ENCODE data around the gene MORF4L2. TPM values are rescaled to one million over a fixed set of nuclear protein-coding genes. Genes with fewer than 3 reads are reported as not detected.

Gene MORF4L2
- total RNA-seq, 5 donors from 2014 or later (not counting 1 experiment from before 2014, with no cell fraction given): 72.4 to 152 (median 86.9) TPM

- Mint-ChIP-seq H3K36me3 (no peaks in the 10 kb centered on the region), H3K27ac (no peak overlapping the region), H3K4me1 (peaks cover 0 to 7% (median 0%) of the 10 kb centered on the region in 3 donors), H3K9me3 (no peaks in the 10 kb centered on the region), H3K4me3 (no peak overlapping the region), H3K27me3 (peaks cover 3 to 29% of the 10 kb centered on the region in 2 donors)
- no peaks in the 10 kb centered on the region for H3K36me3 ChIP-seq (ENCODE audit: control insufficient read depth in 2 of 2, extremely low read depth in 1 of 2, insufficient read depth in 1 of 2, low read length in 1 of 2)
- no peaks in the 10 kb centered on the region for H3K4me1 ChIP-seq (ENCODE audit: control insufficient read depth in 1 of 2, extremely low read depth in 1 of 2, insufficient read depth in 2 of 2, low read length in 2 of 2)
- CTCF ChIA-PET: no interaction called here
- POLR2A ChIA-PET: no interaction called here
- peaks cover 0 to 8% of the 10 kb centered on the region in 2 experiments for H3K27me3 ChIP-seq (replicated peaks in 1 of 2; ENCODE audit: control insufficient read depth in 2 of 2, extremely low read depth in 1 of 2, insufficient read depth in 2 of 2, low read length in 1 of 2)
- no peaks in the 10 kb centered on the region for H3K9me3 ChIP-seq
- no peak for DNase-seq
- no CpG with 5 or more reads among the region's 5 CpGs for WGBS (ENCODE audit: insufficient coverage)
- no peak for ATAC-seq (replicated peaks in 1 of 4)
- H3K4me3 ChIP-seq (ENCODE audit: control insufficient read depth in 1 of 2, extremely low read depth in 1 of 2, low read length in 1 of 2): no peak overlapping the region
- H3K27ac ChIP-seq (ENCODE audit: low read length): no peak overlapping the region
These were observed 42.5 kb upstream of the MORF4L2 start for GRCh38 chrX:103729015-103729414.

- Histone ChIP-seq H3K4me3 (ENCODE audit: control insufficient read depth in 1 of 2, extremely low read depth in 1 of 2, low read length in 1 of 2) (no peak overlapping the region), H3K9me3 (no peaks in the 10 kb centered on the region), H3K36me3 (ENCODE audit: control insufficient read depth in 2 of 2, extremely low read depth in 1 of 2, insufficient read depth in 1 of 2, low read length in 1 of 2) (no peaks in the 10 kb centered on the region), H3K4me1 (ENCODE audit: control insufficient read depth in 1 of 2, extremely low read depth in 1 of 2, insufficient read depth in 2 of 2, low read length in 2 of 2) (no peaks in the 10 kb centered on the region), H3K27ac (ENCODE audit: low read length) (no peak overlapping the region), H3K27me3 (replicated peaks in 1 of 2; ENCODE audit: control insufficient read depth in 2 of 2, extremely low read depth in 1 of 2, insufficient read depth in 2 of 2, low read length in 1 of 2) (peaks cover 0 to 8% of the 10 kb centered on the region in 2 experiments)
- Mint-ChIP-seq H3K36me3 (no peaks in the 10 kb centered on the region), H3K27ac (no peak overlapping the region), H3K4me1 (peaks cover 0 to 7% (median 0%) of the 10 kb centered on the region in 3 donors), H3K9me3 (no peaks in the 10 kb centered on the region), H3K4me3 (no peak overlapping the region), H3K27me3 (peaks cover 0 to 29% of the 10 kb centered on the region in 2 donors)
- ChIA-PET POLR2A (no interaction called here), CTCF (no interaction called here)
- WGBS (ENCODE audit: insufficient coverage): no CpG with 5 or more reads among the region's 4 CpGs
- ATAC-seq (replicated peaks in 1 of 4): no peak
- no peak for DNase-seq
These were observed 40.6 kb upstream of the MORF4L2 start for GRCh38 chrX:103727115-103727514.

- POLR2A ChIA-PET: no interaction called here
- Mint-ChIP-seq H3K9me3 (no peaks in the 10 kb centered on the region), H3K4me1 (peaks cover 0 to 7% (median 0%) of the 10 kb centered on the region in 3 donors), H3K27ac (no peak overlapping the region), H3K27me3 (peaks cover 0 to 26% of the 10 kb centered on the region in 2 donors), H3K4me3 (no peak overlapping the region), H3K36me3 (no peaks in the 10 kb centered on the region)
- CTCF ChIA-PET: no interaction called here
- no peaks in the 10 kb centered on the region for H3K36me3 ChIP-seq (ENCODE audit: control insufficient read depth in 2 of 2, extremely low read depth in 1 of 2, insufficient read depth in 1 of 2, low read length in 1 of 2)
- ATAC-seq (replicated peaks in 1 of 4) (no peak), DNase-seq (no peak)
- WGBS (ENCODE audit: insufficient coverage): 73% methylated on average over 3 of the region's 5 CpGs
- H3K4me3 ChIP-seq (ENCODE audit: control insufficient read depth in 1 of 2, extremely low read depth in 1 of 2, low read length in 1 of 2): no peak overlapping the region
- no peaks in the 10 kb centered on the region for H3K4me1 ChIP-seq (ENCODE audit: control insufficient read depth in 1 of 2, extremely low read depth in 1 of 2, insufficient read depth in 2 of 2, low read length in 2 of 2)
- peaks cover 0 to 8% of the 10 kb centered on the region in 2 experiments for H3K27me3 ChIP-seq (replicated peaks in 1 of 2; ENCODE audit: control insufficient read depth in 2 of 2, extremely low read depth in 1 of 2, insufficient read depth in 2 of 2, low read length in 1 of 2)
- H3K9me3 ChIP-seq: no peaks in the 10 kb centered on the region
- H3K27ac ChIP-seq (ENCODE audit: low read length): no peak overlapping the region
These were observed 40.0 kb upstream of the MORF4L2 start for GRCh38 chrX:103726477-103726876.

GRCh38 chrX:103722505-103722904 lies 36.0 kb upstream of the MORF4L2 start:
- no peak for ATAC-seq (replicated peaks in 1 of 4)
- CTCF ChIA-PET: interaction anchor here in 1 of 2 donors (2.4 kb wide), 1 partner anchor 11 kb away, joined by 6 read pairs; the partner anchor contains the start of gene TMEM31

DNA sequence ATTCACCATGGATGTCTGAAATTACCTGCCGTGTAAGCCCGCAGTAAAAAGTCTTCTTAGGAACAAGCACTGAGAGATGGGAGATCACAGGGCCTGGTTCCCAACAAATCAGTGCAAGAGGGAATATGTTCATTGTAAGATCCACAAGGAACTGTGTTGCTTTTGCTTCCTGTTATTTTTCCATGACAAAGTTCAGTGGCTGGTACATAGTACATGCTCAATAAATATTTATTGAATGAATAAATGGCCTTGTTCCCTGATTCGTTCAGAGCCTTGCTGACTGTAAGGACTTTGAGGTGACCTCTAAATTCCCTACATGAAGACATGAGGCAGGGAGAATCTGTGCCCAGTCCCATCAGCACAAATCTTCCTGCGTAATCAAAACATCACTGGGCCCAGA lies 31.6 kb upstream of the MORF4L2 start:
- H3K27me3 ChIP-seq (replicated peaks in 1 of 2; ENCODE audit: control insufficient read depth in 2 of 2, extremely low read depth in 1 of 2, insufficient read depth in 2 of 2, low read length in 1 of 2): no peaks in the 10 kb centered on the region
- H3K27ac ChIP-seq (ENCODE audit: low read length): no peak overlapping the region
- H3K9me3 ChIP-seq: no peaks in the 10 kb centered on the region
- H3K27me3 Mint-ChIP-seq: peaks cover 1 to 10% of the 10 kb centered on the region in 2 donors
- no CpG with 5 or more reads among the region's 4 CpGs for WGBS (ENCODE audit: insufficient coverage)
- ChIA-PET POLR2A (no interaction called here), CTCF (no interaction called here)
- ATAC-seq (replicated peaks in 1 of 4) (no peak), DNase-seq (no peak)
- no peaks in the 10 kb centered on the region for H3K36me3 ChIP-seq (ENCODE audit: control insufficient read depth in 2 of 2, extremely low read depth in 1 of 2, insufficient read depth in 1 of 2, low read length in 1 of 2)
- H3K4me1 ChIP-seq (ENCODE audit: control insufficient read depth in 1 of 2, extremely low read depth in 1 of 2, insufficient read depth in 2 of 2, low read length in 2 of 2): no peaks in the 10 kb centered on the region
- no peaks in the 10 kb centered on the region for H3K36me3 Mint-ChIP-seq
- no peaks in the 10 kb centered on the region for H3K4me1 Mint-ChIP-seq
- no peak overlapping the region for H3K27ac Mint-ChIP-seq
- H3K4me3 ChIP-seq (ENCODE audit: control insufficient read depth in 1 of 2, extremely low read depth in 1 of 2, low read length in 1 of 2): no peak overlapping the region
- H3K9me3 Mint-ChIP-seq: no peaks in the 10 kb centered on the region
- no peak overlapping the region for H3K4me3 Mint-ChIP-seq

More at GRCh38 chrX:103722505-103722904, 36.0 kb upstream of the MORF4L2 start:
- Mint-ChIP-seq H3K27ac (no peak overlapping the region), H3K36me3 (no peaks in the 10 kb centered on the region), H3K27me3 (peaks cover 0 to 12% of the 10 kb centered on the region in 2 donors), H3K4me3 (no peak overlapping the region), H3K4me1 (no peaks in the 10 kb centered on the region), H3K9me3 (no peaks in the 10 kb centered on the region)
- Histone ChIP-seq H3K4me3 (ENCODE audit: control insufficient read depth in 1 of 2, extremely low read depth in 1 of 2, low read length in 1 of 2) (no peak overlapping the region), H3K36me3 (ENCODE audit: control insufficient read depth in 2 of 2, extremely low read depth in 1 of 2, insufficient read depth in 1 of 2, low read length in 1 of 2) (no peaks in the 10 kb centered on the region), H3K4me1 (ENCODE audit: control insufficient read depth in 1 of 2, extremely low read depth in 1 of 2, insufficient read depth in 2 of 2, low read length in 2 of 2) (no peaks in the 10 kb centered on the region), H3K27me3 (replicated peaks in 1 of 2; ENCODE audit: control insufficient read depth in 2 of 2, extremely low read depth in 1 of 2, insufficient read depth in 2 of 2, low read length in 1 of 2) (peaks cover 0 to 5% of the 10 kb centered on the region in 2 experiments), H3K9me3 (no peaks in the 10 kb centered on the region), H3K27ac (ENCODE audit: low read length) (no peak overlapping the region)
- no peak for DNase-seq
- WGBS (ENCODE audit: insufficient coverage): no CpG with 5 or more reads among the region's 3 CpGs
- POLR2A ChIA-PET: no interaction called here

- H3K4me3 ChIP-seq (ENCODE audit: control insufficient read depth in 1 of 2, extremely low read depth in 1 of 2, low read length in 1 of 2): no peak overlapping the region
- H3K27ac Mint-ChIP-seq: no peak overlapping the region
These were observed 30.5 kb upstream of the MORF4L2 start for GRCh38 chrX:103716962-103717361.

GRCh38 chrX:103710609-103711008 lies 24.1 kb upstream of the MORF4L2 start, which contains the start of gene TMEM31:
TSS of gene TMEM31 (plus strand) at chrX:103710909. CDS start at chrX:103712259, 1,350 bp downstream.
- ATAC-seq (replicated peaks in 1 of 4) (no peak), DNase-seq (no peak)
- Histone ChIP-seq H3K27ac (ENCODE audit: low read length) (no peak within 1 kb of the TSS), H3K27me3 (replicated peaks in 1 of 2; ENCODE audit: control insufficient read depth in 2 of 2, extremely low read depth in 1 of 2, insufficient read depth in 2 of 2, low read length in 1 of 2) (peaks cover 0 to 2% of the 10 kb centered on the region in 2 experiments), H3K36me3 (ENCODE audit: control insufficient read depth in 2 of 2, extremely low read depth in 1 of 2, insufficient read depth in 1 of 2, low read length in 1 of 2) (no peaks in the 10 kb centered on the region), H3K9me3 (no peaks in the 10 kb centered on the region), H3K4me1 (ENCODE audit: control insufficient read depth in 1 of 2, extremely low read depth in 1 of 2, insufficient read depth in 2 of 2, low read length in 2 of 2) (no peaks in the 10 kb centered on the region), H3K4me3 (ENCODE audit: control insufficient read depth in 1 of 2, extremely low read depth in 1 of 2, low read length in 1 of 2) (no peak within 1 kb of the TSS)
- H3K27ac Mint-ChIP-seq: no peak within 1 kb of the TSS
- H3K9me3 Mint-ChIP-seq: no peaks in the 10 kb centered on the region
- CTCF ChIA-PET: interaction anchor here in 1 of 2 donors (0.7 to 2.3 kb wide), 3 partner anchors 11 to 20 kb away, joined by 6 to 7 read pairs (median 6); no protein-coding TSS in a partner anchor
- H3K4me1 Mint-ChIP-seq: peaks cover 0 to 5% (median 0%) of the 10 kb centered on the region in 3 donors
- no peak within 1 kb of the TSS for H3K4me3 Mint-ChIP-seq
- WGBS (ENCODE audit: insufficient coverage): 100% methylated on average over 1 of the region's 5 CpGs
- H3K36me3 Mint-ChIP-seq: no peaks in the 10 kb centered on the region
- POLR2A ChIA-PET: no interaction called here
- H3K27me3 Mint-ChIP-seq: peaks cover 0 to 26% of the 10 kb centered on the region in 2 donors

More at GRCh38 chrX:103716962-103717361, 30.5 kb upstream of the MORF4L2 start:
- Histone ChIP-seq H3K4me1 (ENCODE audit: control insufficient read depth in 1 of 2, extremely low read depth in 1 of 2, insufficient read depth in 2 of 2, low read length in 2 of 2) (no peaks in the 10 kb centered on the region), H3K27ac (ENCODE audit: low read length) (no peak overlapping the region), H3K27me3 (replicated peaks in 1 of 2; ENCODE audit: control insufficient read depth in 2 of 2, extremely low read depth in 1 of 2, insufficient read depth in 2 of 2, low read length in 1 of 2) (no peaks in the 10 kb centered on the region), H3K9me3 (no peaks in the 10 kb centered on the region), H3K36me3 (ENCODE audit: control insufficient read depth in 2 of 2, extremely low read depth in 1 of 2, insufficient read depth in 1 of 2, low read length in 1 of 2) (no peaks in the 10 kb centered on the region)
- Mint-ChIP-seq H3K4me3 (no peak overlapping the region), H3K4me1 (no peaks in the 10 kb centered on the region), H3K36me3 (no peaks in the 10 kb centered on the region), H3K27me3 (peaks cover 1 to 9% of the 10 kb centered on the region in 2 donors), H3K9me3 (no peaks in the 10 kb centered on the region)
- ATAC-seq (replicated peaks in 1 of 4): no peak
- DNase-seq: no peak
- ChIA-PET POLR2A (no interaction called here), CTCF (no interaction called here)
- WGBS (ENCODE audit: insufficient coverage): 65% methylated on average over 2 of the region's 2 CpGs
